Measurements from ENCODE around the gene ATAD3C.
"Not testable (repeated sequence)": the region's sequence is repeated elsewhere in the genome, so short reads cannot be mapped to it uniquely, and the experiment has no call there.

The ATAD3C gene

GRCh38 chr1:1511533-1512285 lies 62.2 kb downstream of the ATAD3C start, which contains the start of gene ATAD3A:
TSS of gene ATAD3A (plus strand) at chr1:1512162. CDS start at chr1:1512269, 107 bp downstream.
- DNase-seq = peak; percentile 92

GRCh38 chr1:1512425-1512824 lies 62.9 kb downstream of the ATAD3C start:
- not testable (repeated sequence) for DNase-seq

- not testable (repeated sequence) for DNase-seq
These were observed 64.2 kb downstream of the ATAD3C start for GRCh38 chr1:1513675-1514074.

- not testable (repeated sequence) for DNase-seq
These were observed 64.9 kb downstream of the ATAD3C start for GRCh38 chr1:1514376-1514775.

GRCh38 chr1:1516923-1517322 lies 67.4 kb downstream of the ATAD3C start:
- not testable (repeated sequence) for DNase-seq

GRCh38 chr1:1517973-1518620 lies 68.6 kb downstream of the ATAD3C start:
- DNase-seq = no peak

GRCh38 chr1:1518621-1519007 lies 69.1 kb downstream of the ATAD3C start:
- not testable (repeated sequence) for DNase-seq

All from DMS79 (cell line).